Ovary (tissue), 10 donors: ENCODE results near the gene PXK. TPM values are rescaled to one million over a fixed set of nuclear protein-coding genes. Genes with fewer than 3 reads are reported as not detected.

Source experiments
- DNase-seq, 5 donors: peaks; one replicate each; pipeline ENCODE4 v3.0.0-alpha.2; 2019 to 2020
- H3K27ac ChIP-seq, 2 donors: fragments of 200-600 bp; one replicate each; pipeline versions ENCODE4 v1.5.1 to v1.8.0; 2019 to 2022
- H3K27me3 ChIP-seq: fragments of 200-600 bp; one replicate; pipeline ENCODE4 v1.8.0; 2022
- H3K36me3 ChIP-seq: fragments of 200-600 bp; sonication (generic); one replicate; pipeline ENCODE4 v1.5.1; 2019
- H3K4me1 ChIP-seq: one replicate; pipeline ENCODE4 v1.8.1; 2013; ENCODE audit warnings: mild to moderate bottlenecking, moderate library complexity; ENCODE audit not compliant: insufficient read depth
- H3K4me3 ChIP-seq: fragments of 200-600 bp; sonication (generic); one replicate; pipeline ENCODE4 v1.5.1; 2017
- H3K9me3 ChIP-seq, 2 donors: fragments of 200-600 bp in 1 of 2; sonication (generic) in 1 of 2; one replicate each; pipeline versions ENCODE4 v1.5.1 to v1.8.1; 2013 to 2019; ENCODE audit warnings: mild to moderate bottlenecking in 1 of 2, moderate library complexity in 1 of 2
- EP300 ChIP-seq: sonication (generic); formaldehyde crosslinking; IDR thresholded peaks from one replicate; pipeline ENCODE4 v1.6.1; 2017; ENCODE audit warnings: antibody characterized with exemption
- POLR2A ChIP-seq: fragments of 450-650 bp; IDR thresholded peaks from one replicate; pipeline ENCODE4 v1.6.1; 2017; ENCODE audit warnings: antibody characterized with exemption, mild to moderate bottlenecking, moderate library complexity
- WGBS, 3 donors: extraction: QIAGEN DNeasy Blood & Tissue Kit in 1 of 3; methylation state at CpG; one replicate each; pipeline versions ENCODE4 v1.1.5 to v1.1.7; 2013 to 2017; 5-methylcytosine and 5-hydroxymethylcytosine counted together
- intact Hi-C, 4 donors: fragments of 100-400 bp; cut with DNase I; formaldehyde crosslinking; loops; one replicate each; pipeline versions ENCODE4 v1.11.0 to v1.15.1; 2022 to 2023
- long read RNA-seq, 3 donors: library from polyadenylated mRNA in 2 of 3; unstranded in 2 of 3; transcript quantifications; one replicate each; pipeline ENCODE4 v2.0.0 and lab custom pipeline, GENCODE V29; 2021 to 2026
- polyA plus RNA-seq, 2 donors: library from polyadenylated mRNA; stranded (reverse); fragments of 200-250 nt in 1 of 2; fragments of 350-450 nt in 1 of 2; fragmentation: Illumina TruSeq in 1 of 2; extraction: RNeasy Lipid Tissue Mini Kit (QIAGEN cat#74804) in 1 of 2; gene quantifications; one replicate each; pipeline ENCODE4 v1.2.3, GENCODE V29; 2013 to 2014
- total RNA-seq, 7 donors: library from RNA; depleted of rRNA in 2 of 7; stranded (reverse); fragments of >200 nt in 2 of 7; fragmentation: NEBNext Ultra II Directional in 3 of 7; extraction: Animal tissue kit (Norgen Biotek cat#: 25700) in 3 of 7; gene quantifications; one replicate each; pipeline versions ENCODE4 v1.1.0 to v1.2.4, GENCODE V29; 2016 to 2023
- TF ChIP-seq, protein P1 (sequence below), 3 donors: fragments of 450-650 bp in 2 of 3; fragments of 200-600 bp in 1 of 3; IDR thresholded peaks; one replicate each; pipeline versions ENCODE4 v1.5.1 to v1.8.0; 2016 to 2022; ENCODE audit warnings: antibody characterized with exemption in 3 of 3, mild to moderate bottlenecking in 1 of 3
- donor health status: DM: no; HTN: no; CAD: no; lungs with moderate emphysema.
- donor health status: DM: no; HTN: no; CAD: no.
- donor health status: Bipolar disorder and iron deficiency.
- donor health status: DM: yes; HTN: yes; CAD: no.
- donor health status: DM: no; HTN: no; CAD: no.
- donor health status: DM: yes; HTN: yes; CAD: no.

PXK gene
- total RNA-seq (10 to 100 TPM; 21.6 to 36.6 (median 25.9) TPM), polyA plus RNA-seq (10 to 100 TPM; 17.2 to 42.0 TPM)
- long read RNA-seq, donor 1, transcript PXK-201 (17 exons, 1,974 nt) = major isoform, 12 of 113 reads
- long read RNA-seq, donor 1, transcript PXK-202 (18 exons, 2,037 nt) = minor isoform, 5 of 113 reads
- long read RNA-seq, donor 1, partial matches to known transcripts = 85 of 113 reads
- long read RNA-seq, donor 1, other reads (novel, unspliced or antisense) = 11 of 113 reads
- long read RNA-seq, donor 2, partial matches to known transcripts = 158 of 270 reads
- long read RNA-seq, donor 2, other reads (novel, unspliced or antisense) = 109 of 270 reads
- long read RNA-seq, donor 3, transcript PXK-202 (18 exons, 2,037 nt) = major isoform, 24 of 62 reads
- long read RNA-seq, donor 3, transcript PXK-201 (17 exons, 1,974 nt) = minor isoform, 8 of 62 reads
- long read RNA-seq, donor 3, partial matches to known transcripts = 4 of 62 reads
- long read RNA-seq, donor 3, other reads (novel, unspliced or antisense) = 24 of 62 reads

DNA sequence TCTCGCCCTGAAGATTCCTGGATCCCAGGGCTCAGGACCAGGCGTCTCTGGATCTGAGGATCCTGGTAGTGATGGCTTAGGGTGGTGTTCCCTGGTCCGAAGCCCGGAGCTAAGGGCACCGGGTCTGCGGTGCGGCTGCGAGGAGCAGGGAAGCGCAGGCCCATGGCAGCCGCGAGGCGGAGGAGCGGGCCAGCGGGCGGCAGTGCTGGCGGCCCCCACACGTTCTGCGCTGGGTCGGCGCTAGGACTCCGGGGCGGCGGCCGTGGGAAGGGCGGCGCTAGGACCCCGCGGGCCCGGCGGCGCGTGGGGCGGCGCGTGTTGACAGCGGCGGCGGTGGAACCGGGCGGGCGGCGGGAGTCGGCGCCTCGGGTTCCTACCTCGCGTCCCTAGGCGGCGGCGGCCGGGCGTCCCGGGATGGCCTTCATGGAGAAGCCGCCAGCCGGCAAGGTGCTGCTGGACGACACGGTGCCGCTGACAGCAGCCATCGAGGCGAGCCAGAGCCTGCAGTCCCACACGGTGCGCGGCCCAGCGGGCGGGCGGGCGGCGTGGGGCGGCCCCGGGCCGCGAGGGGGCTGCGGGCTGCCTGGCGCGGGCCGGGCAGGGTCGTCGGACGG lies at the start of gene PXK:
TSS of gene PXK (plus strand) at position 318 of the 614 bp plus-strand sequence. CDS start at position 415, 97 bp downstream.
- Histone ChIP-seq H3K4me1 (peaks cover 6% of the 10 kb centered on the region), H3K4me3 (peak within 1 kb of the TSS; percentile 64), H3K27ac (peak within 1 kb of the TSS in 1 of 2 donors; percentile 51), H3K36me3 (no peaks in the 10 kb centered on the region), H3K27me3 (no peaks in the 10 kb centered on the region), H3K9me3 (no peaks in the 10 kb centered on the region)
- 1% methylated on average over 42 to 79 of the region's 79 CpGs for WGBS, 3 donors
- intact Hi-C loops = loop anchor here (2.0 to 10.0 kb wide), 5 partner anchors 82 to 162 kb away; partner anchors contain the start of gene KCTD6 (in 2 of the 4)
- TF ChIP-seq, protein P1, sequence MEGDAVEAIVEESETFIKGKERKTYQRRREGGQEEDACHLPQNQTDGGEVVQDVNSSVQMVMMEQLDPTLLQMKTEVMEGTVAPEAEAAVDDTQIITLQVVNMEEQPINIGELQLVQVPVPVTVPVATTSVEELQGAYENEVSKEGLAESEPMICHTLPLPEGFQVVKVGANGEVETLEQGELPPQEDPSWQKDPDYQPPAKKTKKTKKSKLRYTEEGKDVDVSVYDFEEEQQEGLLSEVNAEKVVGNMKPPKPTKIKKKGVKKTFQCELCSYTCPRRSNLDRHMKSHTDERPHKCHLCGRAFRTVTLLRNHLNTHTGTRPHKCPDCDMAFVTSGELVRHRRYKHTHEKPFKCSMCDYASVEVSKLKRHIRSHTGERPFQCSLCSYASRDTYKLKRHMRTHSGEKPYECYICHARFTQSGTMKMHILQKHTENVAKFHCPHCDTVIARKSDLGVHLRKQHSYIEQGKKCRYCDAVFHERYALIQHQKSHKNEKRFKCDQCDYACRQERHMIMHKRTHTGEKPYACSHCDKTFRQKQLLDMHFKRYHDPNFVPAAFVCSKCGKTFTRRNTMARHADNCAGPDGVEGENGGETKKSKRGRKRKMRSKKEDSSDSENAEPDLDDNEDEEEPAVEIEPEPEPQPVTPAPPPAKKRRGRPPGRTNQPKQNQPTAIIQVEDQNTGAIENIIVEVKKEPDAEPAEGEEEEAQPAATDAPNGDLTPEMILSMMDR (IDR thresholded peaks at IDR 0.05) = peak in 2 of 3 donors; percentile 6 to 42
- peak; percentile 49 for TF ChIP-seq POLR2A
- no peak for TF ChIP-seq EP300
- peak; percentile 76 to 85 (median 81) for DNase-seq

DNA sequence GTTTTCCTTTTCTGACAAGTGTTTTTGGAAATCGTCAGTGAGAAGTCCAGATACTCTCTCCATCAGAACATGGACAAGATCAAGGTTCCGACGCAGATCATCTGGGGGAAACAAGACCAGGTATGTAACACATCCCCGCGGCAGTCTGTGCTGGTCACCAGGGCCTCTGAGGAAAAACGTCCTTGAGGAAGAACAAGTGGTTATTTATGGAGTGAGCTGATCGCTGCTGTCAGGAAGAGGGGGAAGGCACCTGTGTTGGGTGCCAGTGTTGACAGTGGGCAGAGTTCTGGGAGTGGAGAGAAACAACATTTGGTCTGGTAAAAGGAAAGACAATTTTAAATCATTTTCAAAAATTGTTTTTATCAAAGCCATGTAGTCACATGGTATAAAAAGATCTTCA lies 47.4 kb upstream of the PXK start:
- Histone ChIP-seq H3K27ac (no peak overlapping the region), H3K27me3 (no peaks in the 10 kb centered on the region), H3K9me3 (no peaks in the 10 kb centered on the region), H3K36me3 (no peaks in the 10 kb centered on the region), H3K4me1 (peaks cover 9% of the 10 kb centered on the region), H3K4me3 (no peak overlapping the region)
- 64 to 73% (median 66%) methylated on average over 7 of the region's 7 CpGs for WGBS, 3 donors
- no peak for DNase-seq
- TF ChIP-seq, protein P1 (IDR thresholded peaks at IDR 0.05) = no peak
- TF ChIP-seq POLR2A (no peak), EP300 (no peak)
- intact Hi-C loops = no loop called here

DNA sequence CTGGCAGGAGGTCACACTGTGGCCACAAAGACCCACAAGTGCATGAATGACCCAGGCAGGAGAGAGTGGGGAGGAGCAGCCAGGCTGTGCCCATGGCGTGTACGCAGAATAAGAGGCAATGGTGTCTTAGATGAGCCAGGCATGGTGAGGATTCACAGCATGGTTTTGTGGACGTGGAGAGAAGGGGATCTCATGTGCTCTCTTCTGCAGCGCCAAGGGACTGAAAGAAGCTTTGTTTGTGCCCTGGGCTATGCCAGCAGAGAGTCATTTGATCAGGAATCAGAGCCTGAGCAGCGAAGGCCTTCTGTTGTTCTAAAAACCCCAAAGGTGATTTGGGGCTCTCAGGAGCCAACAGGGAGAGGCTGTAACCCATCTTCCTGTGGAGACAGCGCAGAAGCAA lies 45.3 kb upstream of the PXK start:
- Histone ChIP-seq H3K27me3 (no peaks in the 10 kb centered on the region), H3K36me3 (no peaks in the 10 kb centered on the region)

More for the DNA sequence above, 45.3 kb upstream of the PXK start:
- H3K27ac ChIP-seq = peak overlapping the region in 1 of 2 donors; percentile 12
- H3K4me3 ChIP-seq = no peak overlapping the region
- H3K9me3 ChIP-seq = no peaks in the 10 kb centered on the region
- intact Hi-C loops = no loop called here
- TF ChIP-seq, protein P1 (IDR thresholded peaks at IDR 0.05) = no peak
- TF ChIP-seq POLR2A (no peak), EP300 (no peak)
- no peak for DNase-seq
- WGBS, 3 donors = 54 to 70% (median 66%) methylated on average over 6 of the region's 6 CpGs
- peaks cover 9% of the 10 kb centered on the region for H3K4me1 ChIP-seq
